Measurements from ENCODE around the gene HDC.

- TF ChIP-seq ATF3 (IDR thresholded peaks at IDR 0.05) (no peak), EZH2 (IDR thresholded peaks at IDR 0.05) (no peak), ZFX (IDR thresholded peaks at IDR 0.05) (no peak), SIN3A (IDR thresholded peaks at IDR 0.05; ENCODE audit: low read depth) (no peak)
These were observed 39.3 kb upstream of the HDC start for GRCh38 chr15:50304836-50305235.
